ENCODE results near the gene STX7.

The STX7 gene

DNA sequence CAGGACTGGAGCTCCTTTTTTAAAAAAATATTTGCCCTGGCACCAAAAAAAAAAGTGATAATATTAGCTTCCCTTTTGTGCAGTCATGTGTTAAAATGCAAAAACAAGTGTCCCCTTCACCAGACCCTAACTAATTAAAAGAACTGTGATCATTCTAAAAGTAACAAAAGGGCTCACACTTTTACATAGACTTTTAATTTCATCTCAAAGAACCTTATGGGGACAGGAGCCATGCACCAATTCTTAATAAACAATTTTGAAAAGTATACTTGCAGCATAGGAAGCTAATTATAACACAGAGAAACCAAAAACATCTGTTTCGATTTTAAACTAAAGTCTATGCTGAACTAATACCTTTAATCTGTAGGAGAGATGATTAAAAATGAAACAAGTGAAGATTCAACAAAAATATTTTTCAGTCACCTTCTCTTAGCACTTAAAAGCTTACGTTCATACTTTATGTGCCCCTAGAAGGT lies 17.3 kb downstream of the STX7 start:
- no peak overlapping the region for H3K4me3 ChIP-seq (ENCODE audit: low read depth, low read length)
- in situ Hi-C loops (cut with HindIII; ENCODE audit: low pct_ligation_motif_present, low sequenced_read_pairs): loop anchor here (25.0 kb wide), 1 partner anchor 208 kb away; no protein-coding TSS in a partner anchor
- peaks cover 20% of the 10 kb centered on the region for H3K36me3 ChIP-seq (replicated peaks)
- no peak overlapping the region for H3K27ac ChIP-seq
- no peak for DNase-seq
- no peak for TF ChIP-seq CTCF (IDR thresholded peaks at IDR 0.05; ENCODE audit: low read depth, low read length, missing control alignments)
- H3K27me3 ChIP-seq (replicated peaks): no peaks in the 10 kb centered on the region

- in situ Hi-C loops (cut with HindIII; ENCODE audit: low pct_ligation_motif_present, low sequenced_read_pairs): loop anchor here (25.0 kb wide), 1 partner anchor 208 kb away; no protein-coding TSS in a partner anchor
- no peak for TF ChIP-seq CTCF (IDR thresholded peaks at IDR 0.05; ENCODE audit: low read depth, low read length, missing control alignments)
- DNase-seq: no peak
- Histone ChIP-seq H3K4me3 (ENCODE audit: low read depth, low read length) (no peak overlapping the region), H3K27ac (no peak overlapping the region), H3K36me3 (replicated peaks) (peaks cover 20% of the 10 kb centered on the region), H3K27me3 (replicated peaks) (no peaks in the 10 kb centered on the region)
These were observed 18.0 kb downstream of the STX7 start for GRCh38 chr6:132494954-132495353.

- TF ChIP-seq CTCF (IDR thresholded peaks at IDR 0.05; ENCODE audit: low read depth, low read length, missing control alignments): no peak
- Histone ChIP-seq H3K27ac (no peak overlapping the region), H3K27me3 (replicated peaks) (no peaks in the 10 kb centered on the region), H3K4me3 (ENCODE audit: low read depth, low read length) (no peak overlapping the region), H3K36me3 (replicated peaks) (peaks cover under 1% of the 10 kb centered on the region)
- in situ Hi-C loops (cut with HindIII; ENCODE audit: low pct_ligation_motif_present, low sequenced_read_pairs): loop anchor here (25.0 kb wide), 1 partner anchor 205 kb away; no protein-coding TSS in a partner anchor
- no peak for DNase-seq
These were observed 21.0 kb downstream of the STX7 start for GRCh38 chr6:132491881-132492280.

- no peak for TF ChIP-seq CTCF (IDR thresholded peaks at IDR 0.05; ENCODE audit: low read depth, low read length, missing control alignments)
- H3K27me3 ChIP-seq (replicated peaks): no peaks in the 10 kb centered on the region
- no peaks in the 10 kb centered on the region for H3K36me3 ChIP-seq (replicated peaks)
- no peak overlapping the region for H3K4me3 ChIP-seq (ENCODE audit: low read depth, low read length)
- in situ Hi-C loops (cut with HindIII; ENCODE audit: low pct_ligation_motif_present, low sequenced_read_pairs): loop anchor here (25.0 kb wide), 1 partner anchor 204 kb away; no protein-coding TSS in a partner anchor
- no peak overlapping the region for H3K27ac ChIP-seq
- DNase-seq: peak; percentile 73
These were observed 21.6 kb downstream of the STX7 start for GRCh38 chr6:132491303-132491702.

GRCh38 chr6:132490478-132491204 lies 22.3 kb downstream of the STX7 start:
- Histone ChIP-seq H3K27ac (no peak overlapping the region), H3K27me3 (replicated peaks) (no peaks in the 10 kb centered on the region), H3K4me3 (ENCODE audit: low read depth, low read length) (no peak overlapping the region), H3K36me3 (replicated peaks) (no peaks in the 10 kb centered on the region)
- in situ Hi-C loops (cut with HindIII; ENCODE audit: low pct_ligation_motif_present, low sequenced_read_pairs): loop anchor here (25.0 kb wide), 1 partner anchor 203 kb away; no protein-coding TSS in a partner anchor
- no peak for DNase-seq
- TF ChIP-seq CTCF (IDR thresholded peaks at IDR 0.05; ENCODE audit: low read depth, low read length, missing control alignments): no peak

Measured in brain microvascular endothelial cell (primary cell).